GM18907 (cell line): ENCODE data around the gene ARL11.
A peak's percentile ranks its signal among the peaks of the same experiment; 100 is the strongest.

Experiments used
- ATAC-seq: cut with Tn5 transposase; IDR thresholded peaks from one replicate; pipeline ENCODE4 v1.9.1; 2021; ENCODE audit warnings: mild to moderate bottlenecking, moderate library complexity; ENCODE audit not compliant: unreplicated experiment

Gene ARL11

DNA sequence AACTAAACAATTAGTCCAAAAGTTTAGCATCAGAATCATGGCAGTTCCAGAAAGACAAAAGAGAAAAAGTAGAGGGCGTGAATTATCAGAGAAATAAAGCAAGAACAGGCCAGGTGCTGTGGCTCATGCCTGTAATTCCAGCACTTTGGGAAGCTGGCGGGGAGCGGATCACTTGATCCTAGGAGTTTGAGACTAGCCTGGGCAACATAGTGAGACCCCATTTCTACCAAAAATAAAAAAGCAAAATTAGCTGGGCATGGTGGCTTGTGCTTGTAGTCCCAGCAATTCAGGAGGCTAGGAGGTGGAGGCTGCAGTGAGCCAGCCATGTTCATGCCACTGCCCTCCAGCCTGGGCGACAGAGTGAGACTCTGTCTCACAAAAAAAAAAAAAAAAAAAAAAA lies 18.4 kb downstream of the ARL11 start:
- ATAC-seq, result no peak

DNA sequence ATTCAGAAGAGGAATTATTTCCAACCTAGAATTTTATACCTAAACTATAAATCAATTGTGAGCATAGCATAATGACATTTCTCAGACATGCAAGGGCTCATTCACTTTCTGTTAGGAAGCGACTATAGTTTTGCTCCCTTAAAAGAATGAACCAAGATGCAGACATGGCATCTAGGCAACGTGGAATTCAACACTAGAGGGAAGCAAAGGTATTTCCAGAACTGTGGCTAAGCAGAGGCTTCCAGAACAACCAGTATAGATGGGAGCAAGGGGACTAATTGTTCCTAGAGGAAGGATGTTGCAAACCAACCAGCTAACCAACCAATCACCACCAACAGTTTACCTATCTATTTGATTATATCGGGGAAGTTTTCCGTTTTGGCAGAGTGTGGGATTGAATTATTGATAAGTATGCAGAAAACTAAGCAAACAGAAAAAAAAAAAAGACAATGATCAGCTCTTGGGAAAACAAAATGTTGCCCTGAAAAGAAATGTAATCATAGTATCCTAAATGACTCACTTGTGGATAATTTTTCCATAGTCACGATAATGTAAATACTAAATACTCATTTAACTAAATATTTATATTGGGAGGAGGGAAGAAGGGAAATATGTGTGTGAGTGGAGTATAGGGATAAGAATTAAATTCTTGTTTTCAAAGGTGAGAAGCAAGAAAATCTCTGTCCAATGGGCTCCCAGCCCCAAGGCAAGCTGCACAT lies 21.1 kb downstream of the ARL11 start:
- no peak for ATAC-seq

DNA sequence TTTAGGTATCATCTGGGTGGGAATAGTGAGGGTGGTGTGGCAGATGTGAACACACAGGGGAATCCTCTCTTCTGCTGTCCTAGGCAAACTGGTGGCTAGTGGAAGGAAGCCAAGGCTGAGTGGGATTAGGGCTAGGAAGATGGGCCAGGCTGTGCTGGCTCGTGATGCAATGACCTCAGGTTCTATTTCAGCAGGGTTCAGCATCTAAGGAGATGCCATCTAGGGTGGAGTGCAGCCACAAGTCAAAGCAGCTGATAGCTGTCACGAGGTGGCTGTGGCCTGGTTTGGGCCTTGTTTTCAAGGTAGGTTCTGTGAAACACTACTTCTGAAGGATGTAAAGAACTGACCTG lies 21.6 kb downstream of the ARL11 start:
- ATAC-seq, result no peak

DNA sequence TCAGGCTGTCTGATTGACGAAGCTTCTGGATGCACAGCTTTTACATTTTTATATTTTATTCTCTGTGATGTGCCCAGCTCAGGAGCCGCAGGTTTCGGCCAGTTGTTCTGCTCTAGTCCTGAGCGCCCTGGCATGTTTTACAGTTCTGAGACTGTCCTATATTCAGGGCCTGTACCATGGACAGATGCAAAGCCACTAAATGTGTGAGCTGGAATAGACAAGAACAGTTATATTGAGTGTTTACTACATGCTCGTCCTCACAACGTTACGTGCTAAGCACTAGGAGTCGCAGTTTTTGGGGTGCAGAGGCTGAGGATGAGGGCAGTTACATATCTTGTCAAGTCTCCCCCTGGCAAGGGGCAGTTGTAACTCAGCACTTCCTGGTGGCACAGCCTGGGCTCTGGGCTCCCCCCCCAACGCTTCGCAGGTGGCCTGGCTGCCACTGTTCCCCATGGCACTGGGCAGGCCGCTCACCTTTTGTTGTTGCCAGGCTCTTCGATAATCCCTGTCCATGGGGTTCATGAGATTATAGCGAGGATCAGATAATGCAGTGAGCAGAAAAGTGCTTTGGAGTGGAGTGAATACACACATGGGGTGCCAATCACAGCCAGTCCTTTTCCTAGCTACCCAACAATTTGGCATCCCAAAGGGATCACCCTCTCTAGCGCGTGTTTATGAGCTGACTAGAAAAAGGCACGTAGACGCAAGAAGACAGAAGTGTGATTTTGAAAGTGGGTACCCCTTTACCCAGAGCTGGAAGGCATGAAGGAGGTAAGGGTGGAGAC lies 23.5 kb downstream of the ARL11 start:
- no peak for ATAC-seq

DNA sequence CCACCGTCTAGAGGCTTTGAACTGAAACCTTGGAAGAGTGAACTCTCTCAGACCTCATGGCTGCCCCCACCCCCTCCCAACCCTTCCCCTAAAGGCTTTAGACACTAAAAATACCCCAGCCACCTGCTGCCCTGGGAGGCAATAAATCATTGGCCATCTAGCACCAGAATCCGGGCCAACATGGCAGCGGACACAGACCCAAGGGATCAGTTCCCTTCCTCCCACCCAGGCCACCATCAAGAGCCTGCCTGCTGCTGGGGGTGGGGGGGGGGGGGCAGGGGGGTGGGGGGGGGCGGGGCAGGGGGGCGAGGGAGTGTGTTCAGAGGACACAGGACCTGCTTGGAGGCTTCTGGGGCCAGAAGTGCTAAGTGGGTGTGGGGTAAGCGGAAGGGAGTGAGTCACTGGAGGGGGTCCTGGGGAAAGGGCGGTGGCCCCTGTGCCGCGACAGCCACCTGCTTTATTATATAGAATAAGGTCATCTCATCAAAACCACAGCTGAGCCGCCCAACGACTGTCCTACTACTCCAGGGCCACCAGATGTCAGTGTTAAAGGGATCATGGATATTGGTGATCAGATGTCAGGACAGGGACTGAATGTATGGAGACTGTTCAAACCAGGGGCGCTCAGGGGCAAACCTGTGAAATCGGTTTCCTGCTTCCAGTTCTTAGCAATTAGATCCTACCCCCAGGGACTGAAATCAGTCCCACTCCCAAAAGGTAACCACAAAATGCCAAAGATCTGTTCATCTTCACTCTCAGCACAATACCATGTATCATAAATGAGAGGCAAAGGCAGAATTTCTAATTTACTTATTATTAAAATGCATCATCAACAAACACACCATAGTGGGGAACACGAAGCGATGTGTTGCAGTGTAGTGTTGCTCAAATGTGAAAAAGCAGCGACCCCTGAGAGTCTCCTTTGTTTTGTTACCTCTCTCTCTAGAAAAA lies 24.3 kb downstream of the ARL11 start:
- ATAC-seq, result peak; percentile 45

DNA sequence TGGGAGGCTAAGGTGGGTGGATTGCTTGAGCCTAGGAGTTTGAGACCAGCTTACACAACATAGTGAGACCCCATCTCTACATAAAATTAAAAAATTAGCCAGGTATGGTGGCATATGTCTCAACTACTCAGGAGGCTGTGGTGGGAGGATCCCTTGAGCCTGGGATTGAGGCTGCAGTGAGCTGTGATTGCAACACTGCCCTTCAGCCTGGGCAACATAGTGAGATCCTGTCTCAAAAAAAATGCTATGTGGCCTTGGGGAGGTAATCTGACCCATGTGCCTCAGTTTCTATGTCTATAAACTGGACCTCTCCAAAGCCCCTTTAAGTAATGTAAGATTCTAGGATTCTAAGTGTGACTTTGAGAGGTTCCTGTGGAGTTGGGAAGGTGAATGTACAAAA lies 25.2 kb downstream of the ARL11 start:
- no peak for ATAC-seq

DNA sequence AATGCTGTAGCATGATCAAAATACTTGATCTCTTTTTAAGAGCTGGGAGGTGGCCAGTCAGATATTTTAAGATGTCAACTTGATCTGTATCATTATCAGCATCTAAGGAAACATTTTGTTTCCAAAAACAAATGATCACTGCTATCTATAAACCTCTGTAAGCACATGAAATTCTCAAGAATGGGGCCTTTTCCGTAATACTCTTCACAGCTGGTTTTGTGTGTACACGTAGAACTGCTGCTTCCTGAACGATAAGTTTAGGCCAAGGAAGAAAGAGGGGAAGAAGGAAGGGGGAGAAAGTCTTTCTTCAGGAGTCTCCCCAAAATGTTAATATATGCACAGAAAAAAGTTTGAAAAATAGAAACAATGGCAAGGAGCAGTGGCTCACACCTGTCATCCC lies 25.7 kb downstream of the ARL11 start:
- ATAC-seq, result no peak

DNA sequence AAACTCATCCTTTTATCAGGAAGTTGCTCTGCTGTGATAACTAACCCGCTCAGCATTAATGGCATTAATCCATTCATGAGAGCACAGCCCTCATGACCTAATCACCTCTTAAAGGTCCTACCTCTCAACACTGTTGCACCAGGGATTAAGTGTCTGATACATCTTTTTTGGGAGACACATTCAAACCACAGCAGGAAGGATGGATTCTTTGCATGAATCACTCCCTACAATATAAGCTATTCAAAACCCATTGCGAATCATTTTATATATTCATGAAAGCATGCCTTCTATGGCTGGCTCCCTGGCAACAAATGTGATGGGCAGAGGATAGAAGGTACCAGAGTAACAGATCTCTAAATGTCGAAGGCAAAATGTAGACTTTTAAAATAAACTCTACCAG lies 27.6 kb downstream of the ARL11 start:
- no peak for ATAC-seq

DNA sequence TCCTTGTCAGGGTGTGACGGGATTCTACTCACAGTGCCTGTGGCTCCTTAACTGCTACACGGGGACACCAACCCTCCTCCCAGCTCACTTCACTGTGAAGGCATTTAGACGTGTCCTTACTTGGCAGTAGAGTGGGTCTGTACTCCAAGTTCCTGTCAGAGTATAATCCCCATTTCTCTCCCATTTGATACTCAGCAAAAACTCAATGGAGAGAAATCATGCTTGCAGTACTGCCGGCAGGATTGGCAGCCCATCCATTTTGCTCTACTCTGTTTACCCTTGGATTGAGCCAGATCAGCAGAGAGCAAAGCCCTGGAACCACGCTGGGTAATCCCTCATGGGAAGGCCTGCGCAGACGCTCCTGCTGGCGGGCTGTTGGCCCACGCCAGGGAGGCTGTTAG lies 28.9 kb downstream of the ARL11 start:
- no peak for ATAC-seq

DNA sequence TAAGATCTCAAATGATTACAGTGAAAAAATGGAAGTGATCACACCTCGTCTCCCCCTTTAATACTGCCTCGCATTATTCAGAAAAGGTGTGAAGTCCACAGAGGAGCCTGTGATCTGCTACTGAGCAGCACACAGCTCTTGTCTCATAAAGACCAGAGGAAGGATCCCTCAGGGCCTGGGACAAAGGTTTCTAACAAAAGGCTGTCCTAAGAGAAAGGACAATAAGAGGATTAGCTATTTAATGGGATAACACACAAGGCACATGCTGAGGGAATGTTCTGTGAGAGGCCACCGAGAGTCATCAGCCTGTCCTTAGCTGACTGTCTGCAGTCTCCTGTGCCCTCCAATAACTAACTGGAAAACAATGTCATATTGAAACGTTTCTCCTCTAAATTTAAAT lies 36.3 kb downstream of the ARL11 start:
- ATAC-seq, result no peak

DNA sequence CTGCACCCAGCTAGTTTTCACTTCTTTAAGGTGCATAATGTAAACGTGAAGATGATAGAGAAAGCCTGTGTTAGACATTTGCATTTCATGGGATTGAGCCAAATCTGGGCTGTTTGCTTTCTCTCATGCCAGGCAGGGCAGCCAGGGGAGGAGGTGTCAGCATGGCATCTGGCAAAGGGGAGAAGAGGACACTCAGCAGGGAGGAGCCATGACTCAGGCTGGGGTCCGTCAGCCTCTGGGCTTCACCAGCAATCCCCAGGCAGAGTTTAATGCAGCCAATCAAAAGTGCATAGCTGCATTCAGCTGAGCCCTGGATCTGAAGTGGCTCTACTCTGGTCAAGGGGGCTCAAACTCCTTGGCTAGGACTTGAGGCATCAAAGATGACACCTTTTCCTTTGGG lies 39.5 kb downstream of the ARL11 start:
- ATAC-seq, result no peak

DNA sequence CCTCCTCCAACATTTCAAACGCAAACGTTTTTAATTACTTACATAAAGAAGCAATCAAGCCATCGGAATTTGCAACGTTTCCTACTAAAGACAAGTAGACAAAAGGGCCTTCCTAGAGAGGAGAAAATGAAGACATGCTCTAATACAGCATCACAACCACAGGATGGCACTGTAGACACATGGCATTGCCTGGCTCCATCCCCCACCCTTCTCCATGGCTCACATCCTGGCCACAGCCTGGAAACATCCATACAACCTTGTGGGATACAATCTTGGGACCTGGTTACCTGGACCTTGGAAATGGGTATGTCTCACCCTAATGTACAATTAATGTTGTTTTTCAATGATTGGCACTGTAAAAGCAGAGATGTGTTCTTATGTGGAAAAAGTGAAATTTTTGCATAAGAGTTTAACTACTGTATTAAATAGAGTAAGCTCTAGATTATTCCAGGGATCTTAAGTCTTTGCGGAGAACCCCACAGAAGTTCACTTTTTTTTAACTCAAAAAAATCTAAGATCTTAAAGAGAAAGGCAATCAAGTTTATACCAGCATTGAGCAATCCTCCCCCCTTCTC lies 41.5 kb downstream of the ARL11 start:
- no peak for ATAC-seq

DNA sequence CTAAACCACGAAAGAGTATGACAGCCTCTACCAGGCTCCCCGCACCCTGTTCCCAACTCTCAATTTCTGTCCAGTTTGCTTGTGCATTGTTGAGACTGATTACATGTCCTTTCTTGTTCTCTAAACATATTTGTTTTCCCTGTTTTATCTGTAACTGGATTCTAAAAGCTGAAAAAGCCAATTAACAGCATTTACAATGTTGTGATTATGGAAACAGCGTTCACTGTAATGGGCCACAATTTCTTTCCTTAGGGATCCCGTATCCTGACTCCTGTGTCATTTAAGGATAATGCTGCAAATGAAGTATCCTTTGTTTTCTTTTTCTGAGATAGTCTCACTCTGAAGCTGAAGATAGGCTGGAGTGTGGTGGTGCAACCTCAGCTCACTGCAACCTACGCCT lies 42.5 kb downstream of the ARL11 start:
- no peak for ATAC-seq

DNA sequence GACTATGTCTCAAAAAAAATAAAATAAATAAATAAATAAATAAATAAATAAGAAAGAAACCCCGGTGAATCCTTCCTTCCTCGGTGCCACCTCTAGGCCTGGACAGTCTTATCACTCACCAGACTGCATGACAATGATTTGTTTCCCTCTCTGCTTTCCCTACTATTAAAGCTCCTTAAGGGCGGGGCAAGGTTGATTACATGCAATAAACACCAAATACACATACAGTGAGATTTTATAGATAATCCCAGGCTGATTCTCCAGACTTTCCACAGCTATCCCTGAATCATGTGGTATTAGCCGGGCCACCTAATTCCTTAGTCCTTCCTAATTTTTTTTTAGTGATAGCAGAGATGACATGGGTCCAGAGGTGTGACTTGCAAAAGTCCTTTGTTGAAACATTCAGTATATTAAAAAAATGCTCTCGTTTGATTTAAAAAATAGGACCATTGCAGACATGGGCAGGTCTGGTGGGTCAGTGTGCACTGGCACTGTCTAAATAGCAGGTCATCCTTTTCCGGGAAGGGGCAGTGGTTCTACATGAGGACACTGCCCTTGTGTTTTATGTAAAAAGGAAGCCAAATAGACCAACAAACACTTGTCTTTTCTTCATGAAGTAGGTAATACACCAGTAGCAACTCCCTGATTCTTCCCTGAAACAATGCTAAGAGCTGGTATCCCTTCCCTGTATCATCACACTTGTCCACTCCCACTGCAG lies 48.4 kb downstream of the ARL11 start:
- no peak for ATAC-seq

DNA sequence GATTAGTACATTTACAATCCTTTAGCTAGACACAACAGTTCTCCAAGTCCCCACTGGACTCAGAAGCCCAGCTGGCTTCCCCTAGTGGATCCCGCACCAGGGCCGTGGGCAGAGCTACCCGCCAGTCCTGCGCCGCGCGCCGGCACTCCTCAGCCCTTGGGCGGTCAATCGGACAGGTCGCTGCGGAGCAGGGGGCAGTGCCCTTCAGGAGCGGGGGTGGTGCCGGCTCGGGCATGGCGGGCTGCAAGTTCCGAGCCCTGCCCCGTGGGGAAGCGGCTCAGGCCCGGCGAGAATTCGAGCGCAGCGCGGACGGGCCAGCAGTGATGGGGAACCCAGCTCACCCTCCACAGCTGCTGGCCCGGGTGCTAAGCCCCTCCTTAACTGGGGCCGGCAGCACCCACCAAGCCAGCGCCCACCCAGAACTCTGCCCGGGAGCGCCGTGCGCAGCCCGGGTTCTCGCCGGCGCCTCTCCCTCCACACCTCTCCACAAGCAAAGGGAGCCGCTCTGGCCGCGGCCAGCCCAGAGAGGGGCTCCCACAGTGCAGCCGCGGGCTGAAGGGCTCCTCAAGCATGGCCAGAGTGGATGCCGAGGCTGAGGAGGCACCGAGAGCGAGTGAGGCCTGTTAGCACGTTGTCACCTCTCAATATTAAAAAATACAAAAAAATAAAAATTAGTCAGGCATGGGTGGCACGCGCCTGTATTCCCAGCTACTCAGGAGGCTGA lies 50.0 kb downstream of the ARL11 start:
- no peak for ATAC-seq

DNA sequence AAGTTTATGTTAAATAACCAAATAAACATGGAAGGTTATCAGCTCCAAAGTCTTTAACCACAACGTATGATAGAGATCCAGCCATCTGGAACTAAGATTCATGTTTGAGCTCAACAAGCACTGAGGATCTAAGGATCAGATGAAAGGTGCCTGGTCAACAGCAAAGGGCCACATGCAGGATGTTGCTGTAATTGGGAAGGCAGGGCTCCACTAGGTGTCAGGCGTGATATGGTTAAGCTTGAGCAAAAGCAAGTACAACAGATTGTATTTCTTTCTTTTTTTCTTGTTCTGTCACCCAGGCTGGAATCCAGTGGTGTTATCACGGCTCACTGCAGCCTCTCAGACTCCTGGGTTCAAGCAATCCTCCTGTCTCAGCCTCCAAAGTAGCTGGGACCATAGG lies 50.9 kb downstream of the ARL11 start:
- ATAC-seq, result no peak

DNA sequence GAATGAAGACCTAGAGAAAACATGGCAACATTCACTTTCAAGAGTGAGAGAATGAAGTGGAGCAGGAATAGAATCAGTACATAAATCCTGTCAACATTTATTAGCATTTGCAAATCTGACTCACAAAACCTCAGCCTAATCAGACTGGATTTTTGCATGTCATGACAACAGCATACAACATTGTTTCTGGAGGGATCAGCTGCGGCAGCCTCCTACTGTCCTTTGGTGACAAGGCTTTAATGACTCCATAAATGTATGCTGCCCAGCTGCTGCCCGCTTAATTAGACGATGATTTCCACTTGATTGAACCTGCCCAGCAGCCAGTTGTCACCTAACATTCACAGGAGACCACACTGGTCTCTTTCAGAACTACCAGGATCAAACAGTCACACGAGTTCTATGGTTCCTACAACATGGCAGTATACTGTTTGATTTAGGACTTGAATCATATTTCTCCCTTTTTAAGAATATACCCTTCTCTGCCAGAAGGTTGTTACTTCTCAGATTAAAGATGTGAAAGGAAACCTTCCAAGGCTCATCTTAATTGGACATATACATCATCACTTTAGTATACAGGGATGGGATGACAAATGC lies 53.6 kb downstream of the ARL11 start:
- no peak for ATAC-seq
